ENCODE results near the gene POU2F2.

Gene POU2F2

DNA sequence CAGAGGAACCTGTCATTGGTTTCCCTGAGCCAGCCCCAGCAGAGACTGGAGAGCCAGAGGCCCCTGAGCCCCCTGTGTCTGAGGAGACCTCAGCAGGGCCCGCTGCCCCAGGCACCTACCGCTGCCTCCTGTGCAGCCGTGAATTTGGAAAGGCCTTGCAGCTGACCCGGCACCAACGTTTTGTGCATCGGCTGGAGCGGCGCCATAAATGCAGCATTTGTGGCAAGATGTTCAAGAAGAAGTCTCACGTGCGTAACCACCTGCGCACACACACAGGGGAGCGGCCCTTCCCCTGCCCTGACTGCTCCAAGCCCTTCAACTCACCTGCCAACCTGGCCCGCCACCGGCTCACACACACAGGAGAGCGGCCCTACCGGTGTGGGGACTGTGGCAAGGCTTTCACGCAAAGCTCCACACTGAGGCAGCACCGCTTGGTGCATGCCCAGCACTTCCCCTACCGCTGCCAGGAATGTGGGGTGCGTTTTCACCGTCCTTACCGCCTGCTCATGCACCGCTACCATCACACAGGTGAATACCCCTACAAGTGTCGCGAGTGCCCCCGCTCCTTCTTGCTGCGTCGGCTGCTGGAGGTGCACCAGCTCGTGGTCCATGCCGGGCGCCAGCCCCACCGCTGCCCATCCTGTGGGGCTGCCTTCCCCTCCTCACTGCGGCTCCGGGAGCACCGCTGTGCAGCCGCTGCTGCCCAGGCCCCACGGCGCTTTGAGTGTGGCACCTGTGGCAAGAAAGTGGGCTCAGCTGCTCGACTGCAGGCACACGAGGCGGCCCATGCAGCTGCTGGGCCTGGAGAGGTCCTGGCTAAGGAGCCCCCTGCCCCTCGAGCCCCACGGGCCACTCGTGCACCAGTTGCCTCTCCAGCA, 52.1 kb downstream of the POU2F2 start:
- no peak for DNase-seq (ENCODE audit: low spot score)

GRCh38 chr19:42079276-42079669, 53.0 kb downstream of the POU2F2 start:
- no peak for DNase-seq (ENCODE audit: low spot score)

GRCh38 chr19:42078538-42079275, 53.5 kb downstream of the POU2F2 start:
- DNase-seq (ENCODE audit: low spot score) = no peak

DNA sequence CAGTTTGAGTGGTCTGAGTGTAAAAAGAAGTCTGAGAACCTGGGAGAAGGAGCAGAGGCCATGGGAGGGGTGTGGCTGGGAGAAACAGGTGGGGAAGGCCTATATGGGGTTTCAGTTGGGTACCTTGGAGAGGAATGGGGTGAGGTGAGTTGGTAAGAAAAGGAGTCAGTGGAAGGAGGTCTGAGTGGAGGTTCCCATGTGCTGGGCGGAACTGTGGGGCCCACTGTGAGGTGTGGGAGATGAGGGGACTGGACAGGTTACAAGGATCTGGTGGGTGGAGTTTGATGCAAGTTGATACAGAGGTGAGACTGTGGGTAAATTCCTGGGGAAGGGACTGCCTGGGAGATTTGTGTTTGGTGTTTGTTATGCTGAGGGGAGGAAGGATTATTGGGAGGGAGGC, 54.2 kb downstream of the POU2F2 start:
- DNase-seq (ENCODE audit: low spot score) = no peak

DNA sequence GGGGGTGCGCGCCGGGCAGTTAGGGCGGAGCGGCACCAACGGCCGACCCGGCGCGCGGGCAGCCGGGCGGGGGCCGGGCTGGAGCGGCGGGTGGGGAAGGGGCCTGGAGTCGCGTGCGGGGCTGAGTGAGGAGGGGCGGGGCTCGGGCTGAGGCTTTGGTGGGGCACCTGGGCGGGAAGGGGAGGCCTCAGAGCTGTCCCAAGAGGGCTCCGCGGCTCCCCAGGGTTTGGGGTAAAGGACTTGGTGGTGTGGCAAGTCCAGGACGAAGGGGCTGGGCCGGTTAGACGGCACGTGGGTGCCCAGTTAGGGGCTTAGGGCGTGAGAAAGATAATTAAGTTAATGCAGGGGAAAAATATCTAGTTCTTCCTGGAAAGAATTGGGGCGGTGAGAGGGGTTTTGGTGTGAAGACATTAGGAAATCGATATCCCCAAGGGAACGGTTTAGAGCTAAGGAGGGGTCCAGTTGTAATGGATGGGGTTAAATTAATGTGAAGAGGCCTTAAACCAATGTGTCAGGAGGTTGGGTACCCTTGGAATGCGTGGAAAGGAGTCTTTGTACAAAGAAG, 55.8 kb downstream of the POU2F2 start:
- no peak for DNase-seq (ENCODE audit: low spot score)

DNA sequence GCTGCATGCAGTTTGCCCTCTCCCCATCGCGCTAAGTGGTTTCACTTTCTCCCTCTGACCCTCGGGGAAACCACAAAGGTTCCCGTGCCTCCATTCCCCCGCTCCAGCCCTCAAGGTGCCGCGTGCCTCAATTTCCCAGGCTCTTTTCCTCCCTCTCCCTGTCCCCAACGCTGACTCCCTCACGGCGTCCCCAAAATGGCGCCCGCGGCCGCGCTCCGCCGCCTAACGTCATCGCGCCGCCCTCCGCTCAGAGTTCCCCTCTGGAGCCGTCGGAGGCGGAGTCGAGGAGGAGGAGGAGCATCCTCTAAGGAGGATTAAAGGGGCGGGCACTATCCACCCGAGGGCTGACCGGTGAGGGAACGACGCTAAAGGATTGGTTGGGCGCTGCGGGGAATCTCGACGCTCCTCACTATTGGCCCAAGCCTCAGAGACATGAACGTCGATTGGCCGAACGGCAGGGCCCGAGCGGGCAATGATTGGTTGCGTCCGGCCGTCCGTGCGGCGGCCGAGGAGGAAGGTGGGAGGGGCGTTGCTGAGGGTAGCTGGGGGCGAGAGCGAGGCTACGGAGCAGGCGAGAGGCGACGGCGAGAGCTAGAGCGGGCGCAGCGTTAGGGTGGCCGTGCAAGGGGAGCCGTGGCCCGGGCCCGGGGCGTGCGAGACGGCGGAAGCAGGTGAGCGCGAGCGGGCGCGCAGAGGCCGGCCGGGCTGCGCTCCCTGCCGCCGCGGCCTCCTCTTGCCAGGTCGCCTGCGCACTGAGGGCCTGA, 56.4 kb downstream of the POU2F2 start, which contains the start of gene ZNF574:
Gene ZNF574 (plus strand): TSS at position 551 of the 764 bp plus-strand sequence. CDS start 2,441 bp downstream, outside the sequence.
- DNase-seq (ENCODE audit: low spot score) = peak; percentile 98

DNA sequence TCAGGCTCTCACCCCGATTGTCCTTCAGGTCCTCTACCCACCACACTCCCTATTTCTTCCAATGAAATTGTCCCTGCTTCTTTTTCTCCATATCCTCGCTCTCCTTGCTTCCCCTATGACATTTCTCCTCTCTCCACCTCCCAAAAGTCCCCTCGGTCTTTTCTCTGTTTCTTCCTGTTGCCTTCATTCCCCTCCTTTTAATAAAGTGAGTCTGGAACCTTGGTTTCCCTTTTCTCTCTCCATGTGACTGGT, 57.0 kb downstream of the POU2F2 start:
- DNase-seq (ENCODE audit: low spot score) = no peak

DNA sequence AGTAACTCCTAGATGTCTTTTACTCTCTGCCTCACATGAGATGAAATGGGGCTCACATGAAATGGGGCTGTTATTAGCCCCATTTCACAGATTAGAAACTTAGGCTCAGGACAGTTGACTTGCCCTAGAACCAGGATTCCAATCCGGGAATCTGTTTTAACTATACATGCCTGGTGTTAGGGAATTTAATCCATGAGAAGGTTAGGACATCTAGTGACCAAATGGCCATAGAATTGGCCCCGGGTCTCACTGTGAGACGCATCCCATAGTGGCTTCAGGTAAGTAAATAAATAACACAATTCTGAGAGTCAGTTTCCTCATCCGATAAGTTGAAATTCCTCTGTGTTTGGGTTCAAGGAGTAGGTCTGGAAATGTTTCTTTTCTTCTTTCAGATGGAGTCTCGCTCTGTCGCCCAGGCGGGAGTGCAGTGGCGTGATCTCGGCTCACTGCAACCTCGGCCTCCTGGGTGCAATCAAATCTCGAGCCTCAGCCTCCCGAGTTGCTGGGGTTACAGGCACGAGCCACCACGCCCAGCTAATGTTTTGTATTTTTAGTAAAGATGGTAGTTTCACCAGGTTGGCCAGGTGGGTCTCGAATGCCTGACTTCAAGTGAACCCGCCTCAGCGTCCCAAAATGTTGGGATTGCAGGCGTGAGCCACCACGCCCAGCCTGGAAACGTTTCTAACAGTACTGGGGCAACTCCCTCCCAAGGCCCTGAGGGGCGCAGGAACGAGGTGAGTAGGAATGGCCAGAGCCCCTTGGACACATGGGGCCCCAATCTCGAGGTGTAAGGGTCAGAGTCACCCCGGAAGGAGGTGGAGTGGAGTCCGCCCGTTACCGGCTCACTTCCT, 57.5 kb downstream of the POU2F2 start:
- peak; percentile 46 for DNase-seq (ENCODE audit: low spot score)

- DNase-seq (ENCODE audit: low spot score) = no peak
Observed at GRCh38 chr19:42071247-42071646, 61.0 kb downstream of the POU2F2 start.

DNA sequence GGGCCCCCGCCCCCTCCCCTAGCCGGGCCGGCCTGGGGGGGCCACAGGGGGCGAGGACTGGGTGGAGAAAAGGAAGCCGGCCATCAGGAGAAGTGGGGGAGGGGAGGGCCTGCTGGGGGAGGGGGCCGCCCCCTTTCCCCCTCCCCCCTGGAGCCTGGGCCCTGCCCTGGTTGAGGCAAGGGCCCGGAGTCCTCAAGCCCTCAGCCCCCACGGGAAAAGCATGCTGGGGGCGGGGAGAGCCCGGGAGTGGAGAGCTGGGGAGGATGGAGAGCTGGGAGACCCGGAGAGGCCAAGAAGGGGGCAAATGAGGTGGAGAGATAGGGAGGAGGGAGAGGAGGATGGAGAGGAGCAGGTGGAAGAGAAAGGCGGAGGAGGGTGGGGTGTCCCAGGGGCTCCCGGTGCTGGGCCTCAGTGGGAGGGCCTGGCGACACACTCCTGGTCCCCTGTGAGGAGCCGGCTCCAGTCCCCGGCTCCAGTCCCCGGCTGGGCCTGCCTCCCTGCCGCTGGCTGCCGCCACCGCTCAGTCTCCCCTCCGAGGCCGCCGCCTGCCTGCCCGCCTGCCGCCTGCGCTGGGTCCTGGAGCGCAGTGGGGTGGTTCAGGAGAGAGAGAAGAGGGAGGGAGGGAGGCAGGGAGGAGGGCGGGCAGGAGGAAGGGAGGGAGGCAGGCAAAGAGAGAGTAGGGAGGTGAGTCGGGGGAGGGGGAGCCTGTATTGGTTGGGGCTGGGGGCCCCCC, 62.5 kb downstream of the POU2F2 start, which contains the start of gene GRIK5:
Gene GRIK5 (minus strand): TSS at position 588 of the 733 bp plus-strand sequence. CDS start 4,436 bp downstream, outside the sequence.
- DNase-seq (ENCODE audit: low spot score) = no peak

DNA sequence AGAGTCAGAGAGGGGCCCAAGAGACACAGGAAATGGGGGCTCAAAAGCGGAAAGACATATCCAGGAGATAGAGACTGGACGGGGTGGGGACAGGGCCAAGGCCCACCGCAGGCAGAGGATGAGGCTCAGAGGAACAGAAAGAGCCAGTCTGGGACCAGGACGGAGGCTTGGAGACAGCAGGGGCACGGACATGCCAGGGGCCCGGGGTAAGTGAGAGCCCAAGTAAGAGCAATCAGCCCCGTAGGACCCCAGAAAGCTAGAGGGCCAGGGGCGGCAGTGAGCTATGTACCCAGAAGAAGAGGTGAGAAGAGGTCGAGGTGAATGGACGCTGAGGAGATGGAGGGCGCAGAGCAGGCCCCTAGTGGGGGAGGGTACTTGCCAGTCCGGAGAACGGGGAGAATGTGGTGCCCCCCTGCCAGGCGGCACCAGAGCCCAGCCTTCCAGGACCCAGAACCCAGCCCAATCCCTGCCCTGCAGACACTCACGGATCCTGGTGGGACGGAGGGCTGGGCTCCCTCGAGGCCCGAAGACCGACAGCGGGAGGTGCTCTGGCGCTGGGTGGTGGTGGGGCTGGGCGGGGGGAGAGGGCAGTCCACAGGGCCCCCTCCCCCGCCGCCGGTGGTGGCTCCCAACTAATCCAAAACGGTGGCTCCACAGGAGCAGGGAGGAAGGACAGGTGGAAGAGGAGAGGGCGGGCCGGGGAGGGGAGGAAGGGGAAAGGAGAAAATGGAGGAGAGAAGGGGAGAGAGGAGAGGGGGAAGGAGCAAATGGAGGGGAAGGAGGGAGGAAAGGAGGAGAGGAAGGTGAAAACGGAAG, 63.3 kb downstream of the POU2F2 start:
- DNase-seq (ENCODE audit: low spot score) = no peak

DNA sequence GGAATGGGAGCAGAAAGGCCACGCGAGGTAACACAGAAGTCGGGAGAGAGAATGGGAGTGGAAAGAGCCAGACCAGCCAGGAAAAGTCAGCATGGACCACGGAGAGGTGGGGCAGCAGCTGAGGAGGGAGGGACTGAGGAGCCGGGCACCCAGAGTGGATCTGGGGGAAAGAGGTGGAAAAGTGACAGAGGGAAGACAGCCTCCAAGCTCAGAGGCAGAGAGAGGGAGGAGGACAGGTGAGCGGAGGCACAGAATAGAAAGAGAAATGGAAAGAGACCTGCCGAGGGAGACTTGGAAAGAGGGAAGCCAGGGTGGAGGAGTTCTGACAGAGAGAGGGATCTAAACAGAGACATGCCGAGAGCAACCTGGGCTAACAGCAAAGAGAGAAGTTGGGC, 63.9 kb downstream of the POU2F2 start:
- no peak for DNase-seq (ENCODE audit: low spot score)

DNA sequence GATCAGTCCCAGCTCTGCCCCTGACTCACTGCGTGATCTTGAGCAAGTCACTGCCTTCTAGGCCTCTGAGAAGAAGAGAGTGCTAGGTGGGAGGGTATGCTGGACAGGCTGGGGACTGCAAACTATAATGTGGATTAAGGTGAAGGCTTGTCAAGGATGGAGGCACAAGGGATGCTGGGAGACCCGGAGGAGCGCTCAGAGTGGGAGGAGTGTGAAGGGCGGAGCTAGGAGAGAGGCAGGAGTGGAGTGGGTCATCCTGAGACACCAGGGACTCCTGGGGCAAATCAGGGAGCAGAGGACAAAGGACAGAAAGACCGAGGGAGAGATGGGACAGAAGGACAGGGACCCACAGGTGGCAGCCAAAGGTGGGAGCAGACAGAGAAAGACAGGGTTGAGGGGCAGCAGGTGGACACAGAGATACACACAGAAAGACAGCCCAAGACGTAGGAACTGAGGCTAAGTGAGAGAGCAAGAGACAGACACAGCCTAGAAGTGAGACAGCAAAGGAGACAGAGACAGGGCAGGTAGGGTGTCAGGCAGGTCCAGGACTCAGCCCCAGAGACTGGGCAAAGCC, 64.8 kb downstream of the POU2F2 start:
- no peak for DNase-seq (ENCODE audit: low spot score)

DNA sequence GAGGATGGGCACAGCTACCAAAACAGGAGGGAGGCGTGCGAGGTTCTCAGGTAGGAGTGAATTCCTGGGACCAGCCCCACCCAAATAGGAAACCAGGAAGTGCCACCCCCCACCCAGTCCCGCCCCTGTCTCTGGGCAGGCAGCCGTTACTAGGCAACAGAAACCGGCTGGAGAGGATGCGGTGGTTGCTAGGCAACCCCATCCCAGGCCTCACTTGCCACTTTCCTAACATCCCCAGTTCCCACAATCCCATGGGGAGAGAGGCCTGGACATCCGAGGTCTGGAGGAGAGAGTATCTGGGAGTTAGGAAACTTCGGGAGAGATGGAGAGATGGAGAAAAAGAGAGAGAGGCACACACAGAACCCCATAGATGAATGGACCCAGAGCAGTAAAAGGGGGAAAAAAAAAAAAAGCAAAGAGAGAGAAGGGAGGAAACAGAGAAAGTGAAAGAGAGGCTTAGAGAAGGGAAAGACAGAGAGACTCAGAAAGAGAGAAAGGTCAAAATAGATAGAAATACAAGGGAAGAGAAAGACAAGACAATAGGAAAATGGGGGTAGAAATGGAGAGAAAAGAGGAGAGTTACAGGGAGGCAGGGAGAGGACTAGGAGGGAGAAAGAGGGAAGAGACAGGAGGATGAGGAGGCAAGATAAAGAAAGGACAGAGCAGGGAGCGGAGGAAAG, 66.0 kb downstream of the POU2F2 start:
- DNase-seq (ENCODE audit: low spot score) = peak; percentile 48

DNA sequence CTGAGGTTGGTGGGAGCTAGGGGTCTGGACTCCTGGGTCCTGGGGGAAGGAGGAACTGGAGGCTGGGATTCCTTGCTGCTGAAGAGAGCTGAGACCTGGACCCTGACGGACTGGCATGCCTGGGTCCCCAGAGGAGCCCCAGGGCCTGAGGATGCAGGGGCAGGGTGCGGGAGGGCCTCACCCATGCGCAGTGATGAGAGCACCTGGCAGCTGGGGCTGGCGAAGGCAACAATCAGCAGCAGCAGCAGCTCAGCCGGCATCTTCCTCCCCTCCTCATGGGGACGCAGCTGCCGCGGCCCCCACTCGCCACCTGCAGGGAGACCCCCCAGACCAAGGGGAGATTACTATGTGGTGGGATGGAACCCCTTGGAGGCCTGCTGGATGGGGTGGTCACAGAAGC, 66.7 kb downstream of the POU2F2 start:
- DNase-seq (ENCODE audit: low spot score) = no peak

- no peak for DNase-seq (ENCODE audit: low spot score)
Observed at GRCh38 chr19:42065051-42065450, 67.2 kb downstream of the POU2F2 start.

DNA sequence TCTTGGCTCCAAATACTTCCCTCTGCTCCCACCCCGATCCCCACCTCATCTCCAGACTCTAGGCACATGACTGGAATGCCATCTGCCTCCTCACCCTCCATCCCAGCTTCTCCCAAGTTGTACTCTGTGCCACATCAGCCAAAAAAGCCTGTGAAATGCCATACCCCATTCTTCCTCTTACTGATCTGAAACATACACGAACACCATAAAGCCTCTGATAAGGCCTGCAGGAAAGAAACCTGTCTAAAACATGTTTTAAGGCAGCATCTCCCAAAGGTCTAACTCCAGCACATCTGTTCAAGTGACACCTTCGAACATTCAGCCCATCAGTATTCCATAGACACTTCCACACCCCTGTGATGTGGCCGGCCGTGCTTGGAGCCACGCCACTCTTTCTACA, 67.8 kb downstream of the POU2F2 start:
- no peak for DNase-seq (ENCODE audit: low spot score)

- DNase-seq (ENCODE audit: low spot score) = no peak
Observed at GRCh38 chr19:42062381-42062780, 69.9 kb downstream of the POU2F2 start.

- no peak for DNase-seq (ENCODE audit: low spot score)
Observed at GRCh38 chr19:42060117-42060516, 72.1 kb downstream of the POU2F2 start.

Measured in AG20443 (cell line).